ENCODE data around the gene SPATA13. TPM values are rescaled to one million over a fixed set of nuclear protein-coding genes. Genes with fewer than 3 reads are reported as not detected.

Gene SPATA13
- total RNA-seq, 1 experiment from 2014 or later, result 14.1 TPM

- H2BK15ac ChIP-seq (ENCODE audit: low read depth, low read length), result no peak overlapping the region
- Mint-ChIP-seq H3K27me3 (ENCODE audit: low read depth) (no peaks in the 10 kb centered on the region), H3K27ac (no peak overlapping the region), H3K4me1 (peaks cover 12 to 16% of the 10 kb centered on the region in 2 experiments), H3K9me3 (no peaks in the 10 kb centered on the region), H3K4me3 (no peak overlapping the region), H3K36me3 (ENCODE audit: insufficient read depth in 1 of 3, low read depth in 3 of 3) (peaks cover 0 to 1% (median 0%) of the 10 kb centered on the region in 3 experiments; a peak in 3 of 7 replicates)
- no peak overlapping the region for H3K56ac ChIP-seq (ENCODE audit: insufficient read length, low read depth, low read length)
- no peak overlapping the region for H2AFZ ChIP-seq (ENCODE audit: low read length)
- no peak overlapping the region for H3K27ac ChIP-seq (ENCODE audit: insufficient read length, low read depth, low read length)
- H3K9me3 ChIP-seq (ENCODE audit: control insufficient read depth, low read depth, low read length), result no peaks in the 10 kb centered on the region
- no CpG with 5 or more reads among the region's 2 CpGs for WGBS (ENCODE audit: extremely low coverage, insufficient read length, low lambda C conversion rate)
- DNase-seq, result no peak
- H3K9ac ChIP-seq (ENCODE audit: extremely low read depth, insufficient read length, low read length), result no peak overlapping the region
- no peak overlapping the region for H2BK5ac ChIP-seq (ENCODE audit: insufficient read length, low read length)
- no peaks in the 10 kb centered on the region for H3K4me1 ChIP-seq (ENCODE audit: insufficient read depth, low read length)
- H3K79me1 ChIP-seq (ENCODE audit: insufficient read depth, low read depth, low read length, poor library complexity, severe bottlenecking), result peaks cover 2% of the 10 kb centered on the region
- no peak overlapping the region for H3K23ac ChIP-seq (ENCODE audit: insufficient read length, low read depth, low read length)
- no peak overlapping the region for H4K5ac ChIP-seq (ENCODE audit: insufficient read length, low read depth, low read length)
- no peaks in the 10 kb centered on the region for H3K23me2 ChIP-seq (ENCODE audit: insufficient read length, low read depth, low read length, poor library complexity, severe bottlenecking)
- H3K4me2 ChIP-seq (ENCODE audit: insufficient read depth, insufficient read length, low read length), result no peak overlapping the region
- H2AK5ac ChIP-seq (ENCODE audit: insufficient read length, low read length), result no peak overlapping the region
- H3K79me2 ChIP-seq (ENCODE audit: insufficient read depth, low read length), result no peaks in the 10 kb centered on the region; the same call in 1 of the 2 replicates
- no peak overlapping the region for H2BK12ac ChIP-seq (ENCODE audit: insufficient read length, low read depth, low read length)
- no peak overlapping the region for H4K91ac ChIP-seq (ENCODE audit: insufficient read length, low read depth, low read length)
- no peaks in the 10 kb centered on the region for H3K27me3 ChIP-seq (ENCODE audit: insufficient read depth, low read length)
- no peak overlapping the region for H3K18ac ChIP-seq (ENCODE audit: insufficient read length, low read depth, low read length)
- TF ChIP-seq, protein P1, sequence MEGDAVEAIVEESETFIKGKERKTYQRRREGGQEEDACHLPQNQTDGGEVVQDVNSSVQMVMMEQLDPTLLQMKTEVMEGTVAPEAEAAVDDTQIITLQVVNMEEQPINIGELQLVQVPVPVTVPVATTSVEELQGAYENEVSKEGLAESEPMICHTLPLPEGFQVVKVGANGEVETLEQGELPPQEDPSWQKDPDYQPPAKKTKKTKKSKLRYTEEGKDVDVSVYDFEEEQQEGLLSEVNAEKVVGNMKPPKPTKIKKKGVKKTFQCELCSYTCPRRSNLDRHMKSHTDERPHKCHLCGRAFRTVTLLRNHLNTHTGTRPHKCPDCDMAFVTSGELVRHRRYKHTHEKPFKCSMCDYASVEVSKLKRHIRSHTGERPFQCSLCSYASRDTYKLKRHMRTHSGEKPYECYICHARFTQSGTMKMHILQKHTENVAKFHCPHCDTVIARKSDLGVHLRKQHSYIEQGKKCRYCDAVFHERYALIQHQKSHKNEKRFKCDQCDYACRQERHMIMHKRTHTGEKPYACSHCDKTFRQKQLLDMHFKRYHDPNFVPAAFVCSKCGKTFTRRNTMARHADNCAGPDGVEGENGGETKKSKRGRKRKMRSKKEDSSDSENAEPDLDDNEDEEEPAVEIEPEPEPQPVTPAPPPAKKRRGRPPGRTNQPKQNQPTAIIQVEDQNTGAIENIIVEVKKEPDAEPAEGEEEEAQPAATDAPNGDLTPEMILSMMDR (conservative IDR thresholded peaks at IDR 0.05), result no peak
- no peak overlapping the region for H3T11ph ChIP-seq (ENCODE audit: low read length)
- no peak overlapping the region for H3K14ac ChIP-seq (ENCODE audit: insufficient read depth, low read length)
- H4K8ac ChIP-seq (replicated peaks; ENCODE audit: insufficient read length, low read depth, low read length), result no peak overlapping the region
- H2BK120ac ChIP-seq (ENCODE audit: low read depth, low read length, poor library complexity, severe bottlenecking), result no peak overlapping the region
- no peak overlapping the region for H2BK20ac ChIP-seq (ENCODE audit: low read depth, low read length, poor library complexity, severe bottlenecking)
- H3K4ac ChIP-seq (ENCODE audit: low read depth, low read length), result no peak overlapping the region
- H4K20me1 ChIP-seq (ENCODE audit: control insufficient read depth, insufficient read depth, insufficient read length), result no peaks in the 10 kb centered on the region
Measured at GRCh38 chr13:24173795-24174194, 13.3 kb downstream of the SPATA13 start.

All from H9 (cell line).